GM23338 (cell line): ENCODE measurements around the gene PPP1R36.

ENCODE experiments used
- CREB1 ChIP-seq: fragments of 250-450 bp; sonication (Bioruptor Pico); IDR thresholded peaks from 2 replicates; pipeline ENCODE4 v1.5.0; 2020; ENCODE audit warnings: low read depth, mild to moderate bottlenecking, moderate library complexity
- ETS1 ChIP-seq: IDR thresholded peaks from 2 replicates; pipeline ENCODE4 v1.6.1; 2016; ENCODE audit warnings: antibody characterized with exemption
- EZH2 ChIP-seq: fragments of 200-600 bp; sonication (generic); IDR thresholded peaks from one replicate; pipeline ENCODE4 v1.8.0; 2017; ENCODE audit warnings: antibody characterized with exemption, mild to moderate bottlenecking, low read depth; ENCODE audit not compliant: unreplicated experiment
- EZH2phosphoT487 ChIP-seq: fragments of 200-600 bp; sonication (generic); IDR thresholded peaks from one replicate; pipeline ENCODE4 v1.8.1; 2018; ENCODE audit warnings: antibody characterized with exemption; ENCODE audit not compliant: unreplicated experiment
- JUNB ChIP-seq: IDR thresholded peaks from one replicate; pipeline ENCODE4 v1.6.1; 2016; ENCODE audit warnings: antibody characterized with exemption; ENCODE audit not compliant: unreplicated experiment
- POLR2AphosphoS5 ChIP-seq: IDR thresholded peaks from 2 replicates; pipeline ENCODE4 v1.6.1; 2016; ENCODE audit warnings: antibody characterized with exemption, low read depth
- STAT1 ChIP-seq: IDR thresholded peaks from one replicate; pipeline ENCODE4 v1.6.1; 2016; ENCODE audit warnings: antibody characterized with exemption; ENCODE audit not compliant: unreplicated experiment
- ZNF114 ChIP-seq: fragments of 250-450 bp; sonication (Bioruptor Pico); IDR thresholded peaks from 2 replicates; pipeline ENCODE4 v1.5.0; 2020; ENCODE audit warnings: mild to moderate bottlenecking, moderate library complexity
- ZNF462 ChIP-seq: fragments of 250-450 bp; sonication (Bioruptor Pico); IDR thresholded peaks from 2 replicates; pipeline ENCODE4 v1.5.0; 2020; ENCODE audit warnings: mild to moderate bottlenecking, moderate library complexity
- TF ChIP-seq, protein P1 (sequence below): IDR thresholded peaks from one replicate; pipeline ENCODE4 v1.6.1; 2018; ENCODE audit warnings: antibody characterized with exemption; ENCODE audit not compliant: unreplicated experiment
- TF ChIP-seq, protein P2 (sequence below), 2 experiments: fragments of 200-600 bp in 1 of 2; sonication (generic) in 1 of 2; conservative IDR thresholded peaks; 2 replicates each; pipeline versions ENCODE4 v1.5.1 to v1.6.1; 2016 to 2017; ENCODE audit warnings: antibody characterized with exemption in 2 of 2, low read depth in 2 of 2, mild to moderate bottlenecking in 2 of 2, moderate library complexity in 1 of 2

- TF ChIP-seq, protein P1, sequence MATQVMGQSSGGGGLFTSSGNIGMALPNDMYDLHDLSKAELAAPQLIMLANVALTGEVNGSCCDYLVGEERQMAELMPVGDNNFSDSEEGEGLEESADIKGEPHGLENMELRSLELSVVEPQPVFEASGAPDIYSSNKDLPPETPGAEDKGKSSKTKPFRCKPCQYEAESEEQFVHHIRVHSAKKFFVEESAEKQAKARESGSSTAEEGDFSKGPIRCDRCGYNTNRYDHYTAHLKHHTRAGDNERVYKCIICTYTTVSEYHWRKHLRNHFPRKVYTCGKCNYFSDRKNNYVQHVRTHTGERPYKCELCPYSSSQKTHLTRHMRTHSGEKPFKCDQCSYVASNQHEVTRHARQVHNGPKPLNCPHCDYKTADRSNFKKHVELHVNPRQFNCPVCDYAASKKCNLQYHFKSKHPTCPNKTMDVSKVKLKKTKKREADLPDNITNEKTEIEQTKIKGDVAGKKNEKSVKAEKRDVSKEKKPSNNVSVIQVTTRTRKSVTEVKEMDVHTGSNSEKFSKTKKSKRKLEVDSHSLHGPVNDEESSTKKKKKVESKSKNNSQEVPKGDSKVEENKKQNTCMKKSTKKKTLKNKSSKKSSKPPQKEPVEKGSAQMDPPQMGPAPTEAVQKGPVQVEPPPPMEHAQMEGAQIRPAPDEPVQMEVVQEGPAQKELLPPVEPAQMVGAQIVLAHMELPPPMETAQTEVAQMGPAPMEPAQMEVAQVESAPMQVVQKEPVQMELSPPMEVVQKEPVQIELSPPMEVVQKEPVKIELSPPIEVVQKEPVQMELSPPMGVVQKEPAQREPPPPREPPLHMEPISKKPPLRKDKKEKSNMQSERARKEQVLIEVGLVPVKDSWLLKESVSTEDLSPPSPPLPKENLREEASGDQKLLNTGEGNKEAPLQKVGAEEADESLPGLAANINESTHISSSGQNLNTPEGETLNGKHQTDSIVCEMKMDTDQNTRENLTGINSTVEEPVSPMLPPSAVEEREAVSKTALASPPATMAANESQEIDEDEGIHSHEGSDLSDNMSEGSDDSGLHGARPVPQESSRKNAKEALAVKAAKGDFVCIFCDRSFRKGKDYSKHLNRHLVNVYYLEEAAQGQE = no peak
- TF ChIP-seq, protein P2, sequence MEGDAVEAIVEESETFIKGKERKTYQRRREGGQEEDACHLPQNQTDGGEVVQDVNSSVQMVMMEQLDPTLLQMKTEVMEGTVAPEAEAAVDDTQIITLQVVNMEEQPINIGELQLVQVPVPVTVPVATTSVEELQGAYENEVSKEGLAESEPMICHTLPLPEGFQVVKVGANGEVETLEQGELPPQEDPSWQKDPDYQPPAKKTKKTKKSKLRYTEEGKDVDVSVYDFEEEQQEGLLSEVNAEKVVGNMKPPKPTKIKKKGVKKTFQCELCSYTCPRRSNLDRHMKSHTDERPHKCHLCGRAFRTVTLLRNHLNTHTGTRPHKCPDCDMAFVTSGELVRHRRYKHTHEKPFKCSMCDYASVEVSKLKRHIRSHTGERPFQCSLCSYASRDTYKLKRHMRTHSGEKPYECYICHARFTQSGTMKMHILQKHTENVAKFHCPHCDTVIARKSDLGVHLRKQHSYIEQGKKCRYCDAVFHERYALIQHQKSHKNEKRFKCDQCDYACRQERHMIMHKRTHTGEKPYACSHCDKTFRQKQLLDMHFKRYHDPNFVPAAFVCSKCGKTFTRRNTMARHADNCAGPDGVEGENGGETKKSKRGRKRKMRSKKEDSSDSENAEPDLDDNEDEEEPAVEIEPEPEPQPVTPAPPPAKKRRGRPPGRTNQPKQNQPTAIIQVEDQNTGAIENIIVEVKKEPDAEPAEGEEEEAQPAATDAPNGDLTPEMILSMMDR (conservative IDR thresholded peaks at IDR 0.05; ENCODE audit: low read depth in 2 of 2) = no peak
- TF ChIP-seq EZH2 = no peak
- no peak for TF ChIP-seq EZH2phosphoT487
- TF ChIP-seq CREB1 (CRISPR knock-in tag) = no peak
- TF ChIP-seq POLR2AphosphoS5 = no peak
- no peak for TF ChIP-seq JUNB
- TF ChIP-seq ZNF114 (CRISPR knock-in tag) = no peak
- TF ChIP-seq ETS1 = no peak
- no peak for TF ChIP-seq ZNF462
- no peak for TF ChIP-seq STAT1
These were observed 63.4 kb downstream of the PPP1R36 start for GRCh38 chr14:64612971-64613666.
